GM12865 (cell line): ENCODE measurements around the gene PFN1.

Source experiments
- DNase-seq: peaks from one replicate; pipeline ENCODE4 v3.0.0; 2010; ENCODE audit warnings: low read depth
- H3K4me3 ChIP-seq: 2 replicates; pipeline ENCODE4 v1.5.1; 2011; ENCODE audit warnings: mild to moderate bottlenecking, low read depth, low read length, control low read depth
- CTCF ChIP-seq: IDR thresholded peaks from 2 replicates; pipeline ENCODE4 v1.5.1; 2011; ENCODE audit warnings: low read length, control low read depth, low read depth, inconsistent platforms; ENCODE audit not compliant: insufficient read depth; ENCODE audit errors: missing control alignments

PFN1 gene

GRCh38 chr17:4937553-4937952 lies 10.8 kb downstream of the PFN1 start:
- DNase-seq, result no peak
- no peak for TF ChIP-seq CTCF
- no peak overlapping the region for H3K4me3 ChIP-seq

- no peak for DNase-seq
- H3K4me3 ChIP-seq, result no peak overlapping the region
- TF ChIP-seq CTCF, result no peak
Measured at GRCh38 chr17:4936436-4936835, 11.9 kb downstream of the PFN1 start.

- no peak for TF ChIP-seq CTCF
- H3K4me3 ChIP-seq, result no peak overlapping the region
- no peak for DNase-seq
Measured at GRCh38 chr17:4935650-4936049, 12.7 kb downstream of the PFN1 start.

- DNase-seq, result peak; percentile 83
- no peak overlapping the region for H3K4me3 ChIP-seq
Measured at GRCh38 chr17:4934173-4934979, 14.0 kb downstream of the PFN1 start.

GRCh38 chr17:4933646-4934045 lies 14.7 kb downstream of the PFN1 start:
- H3K4me3 ChIP-seq, result no peak overlapping the region
- TF ChIP-seq CTCF, result no peak
- DNase-seq, result no peak

More at GRCh38 chr17:4934173-4934979, 14.0 kb downstream of the PFN1 start:
- peak; percentile 16 for TF ChIP-seq CTCF

GRCh38 chr17:4932756-4933155 lies 15.6 kb downstream of the PFN1 start:
- TF ChIP-seq CTCF, result no peak
- no peak overlapping the region for H3K4me3 ChIP-seq
- no peak for DNase-seq

GRCh38 chr17:4931963-4932362 lies 16.4 kb downstream of the PFN1 start, which contains the start of gene GP1BA:
Gene GP1BA, plus strand, starts transcription at chr17:4932277. Its CDS starts 328 bp downstream, at chr17:4932605.
- DNase-seq, result peak; percentile 57
- TF ChIP-seq CTCF, result no peak
- peak within 1 kb of the TSS; percentile 20; the same call in 1 of the 2 replicates for H3K4me3 ChIP-seq
